NCI-H2227 (cell line): Measurements from ENCODE around the gene MEF2C.
"Not testable (repeated sequence)": the region's sequence is repeated elsewhere in the genome, so short reads cannot be mapped to it uniquely, and the experiment has no call there.

Experiments used
- DNase-seq: peaks from one replicate; lab custom pipeline; 2025; ENCODE audit not compliant: unreplicated experiment; lab: John Stamatoyannopoulos, UW

The MEF2C gene

DNA sequence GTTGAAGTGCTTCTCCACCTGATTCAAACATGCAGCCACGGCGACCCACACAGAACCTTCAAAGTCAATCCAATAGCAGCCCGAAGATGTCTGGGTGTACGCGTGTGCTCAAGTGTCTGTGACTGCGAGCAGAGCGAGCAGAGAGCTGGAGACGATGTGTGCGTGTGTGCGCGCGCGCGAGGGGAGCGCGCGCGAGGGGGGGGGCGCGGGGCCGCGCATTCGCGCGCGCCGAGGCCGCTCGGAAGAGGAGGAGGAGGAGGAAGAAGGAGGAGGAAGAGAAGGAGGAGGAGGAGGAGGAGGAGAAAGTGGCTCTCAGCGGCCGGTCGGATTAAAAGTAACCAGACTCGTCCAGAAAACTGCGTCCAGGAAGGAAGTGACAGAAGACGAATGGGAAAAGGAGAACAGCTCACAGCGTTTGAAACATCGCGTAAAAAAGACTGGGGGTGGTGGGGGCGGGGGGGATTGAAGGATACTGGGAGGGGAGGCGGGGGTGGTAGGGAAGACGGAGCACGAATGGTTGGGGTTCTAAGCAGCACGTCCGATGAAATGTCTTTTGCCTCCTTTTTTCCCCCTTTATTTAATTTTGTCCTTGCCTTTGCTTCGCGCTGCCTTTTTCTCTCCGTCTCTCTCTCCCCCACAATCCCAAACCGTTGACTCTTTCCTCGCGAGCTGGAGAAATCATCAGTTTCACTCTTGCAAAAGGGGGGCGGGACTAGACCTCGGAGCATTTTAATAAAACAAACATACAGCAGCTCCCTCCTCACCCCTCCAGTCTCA, at the start of gene MEF2C:
MEF2C (minus strand) TSS at position 126 of the 777 bp plus-strand sequence. CDS start 59,396 bp downstream, outside the sequence.
- peak; percentile 82 for DNase-seq

DNA sequence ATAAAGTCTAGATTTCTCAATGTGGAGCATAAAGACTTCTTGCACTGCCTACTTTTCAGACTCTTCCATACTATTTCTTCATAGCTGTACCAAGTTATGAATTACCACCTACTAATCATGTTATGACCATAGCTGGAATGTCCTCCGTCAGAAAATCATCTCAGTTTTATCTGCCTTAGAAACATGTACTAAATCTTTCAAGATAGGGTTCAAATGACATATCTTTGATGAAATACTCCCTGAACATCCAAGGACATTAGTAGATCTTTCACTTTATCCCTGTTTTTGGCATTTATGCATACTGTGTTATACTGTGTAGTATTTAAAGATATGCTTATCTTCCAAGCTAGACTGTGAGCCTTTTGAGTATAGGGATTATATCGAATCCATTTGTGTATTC, 49.6 kb upstream of the MEF2C start:
- DNase-seq = no peak

DNA sequence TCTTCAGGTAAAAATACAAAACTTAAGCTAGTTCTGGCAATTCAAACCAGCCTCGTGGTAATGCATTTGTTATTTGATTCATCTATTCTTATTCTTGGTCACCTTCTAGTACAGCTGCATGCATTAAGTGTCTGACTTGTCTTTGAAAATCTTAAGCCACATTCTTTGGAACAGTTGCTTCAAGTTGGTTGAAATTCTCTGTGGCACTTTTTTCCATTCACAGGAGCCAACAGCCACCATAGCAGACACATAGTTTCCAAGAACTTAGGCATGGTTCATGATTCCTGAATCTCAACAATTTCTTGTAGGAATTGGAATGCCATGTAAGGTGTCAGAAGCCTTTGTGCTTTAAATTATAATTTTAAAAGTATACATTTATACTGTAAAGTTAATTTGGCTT, 47.4 kb upstream of the MEF2C start:
- no peak for DNase-seq

DNA sequence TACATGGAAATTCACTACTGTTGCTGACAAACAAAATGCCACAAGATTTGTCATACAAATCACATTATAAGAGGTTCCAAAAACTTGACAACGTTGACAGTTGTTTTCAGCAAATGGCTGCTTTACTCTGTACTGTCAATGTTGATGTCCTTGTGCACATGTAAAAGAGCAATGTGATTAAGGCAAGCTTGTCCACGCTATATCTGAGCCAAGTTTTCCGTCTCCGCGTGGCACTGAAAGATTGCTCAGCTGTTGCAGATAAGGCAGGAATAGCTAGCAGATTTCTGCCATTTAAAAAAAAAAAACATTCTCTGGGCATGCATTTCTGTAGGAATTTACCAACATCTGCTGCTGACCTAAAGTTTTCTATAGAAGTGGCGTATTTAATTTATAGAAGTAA, 46.4 kb upstream of the MEF2C start:
- no peak for DNase-seq

DNA sequence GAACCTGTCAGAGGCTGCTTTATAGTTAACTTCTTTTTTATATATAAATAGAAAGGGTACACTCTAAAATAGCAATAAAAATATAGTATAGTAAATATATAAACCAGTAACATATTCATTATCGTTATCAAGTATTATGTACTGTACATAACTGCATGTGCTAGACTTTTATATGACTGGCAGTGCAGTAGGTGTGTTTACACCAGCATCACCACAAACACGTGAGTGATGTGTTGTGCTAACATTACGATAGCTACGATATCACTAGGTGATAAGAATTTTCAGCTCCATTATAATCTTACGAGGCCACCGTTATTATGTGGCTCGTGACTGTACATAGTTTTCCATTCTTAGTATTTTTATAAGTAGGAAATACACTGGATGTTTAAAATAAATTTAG, 43.8 kb upstream of the MEF2C start:
- no peak for DNase-seq

DNA sequence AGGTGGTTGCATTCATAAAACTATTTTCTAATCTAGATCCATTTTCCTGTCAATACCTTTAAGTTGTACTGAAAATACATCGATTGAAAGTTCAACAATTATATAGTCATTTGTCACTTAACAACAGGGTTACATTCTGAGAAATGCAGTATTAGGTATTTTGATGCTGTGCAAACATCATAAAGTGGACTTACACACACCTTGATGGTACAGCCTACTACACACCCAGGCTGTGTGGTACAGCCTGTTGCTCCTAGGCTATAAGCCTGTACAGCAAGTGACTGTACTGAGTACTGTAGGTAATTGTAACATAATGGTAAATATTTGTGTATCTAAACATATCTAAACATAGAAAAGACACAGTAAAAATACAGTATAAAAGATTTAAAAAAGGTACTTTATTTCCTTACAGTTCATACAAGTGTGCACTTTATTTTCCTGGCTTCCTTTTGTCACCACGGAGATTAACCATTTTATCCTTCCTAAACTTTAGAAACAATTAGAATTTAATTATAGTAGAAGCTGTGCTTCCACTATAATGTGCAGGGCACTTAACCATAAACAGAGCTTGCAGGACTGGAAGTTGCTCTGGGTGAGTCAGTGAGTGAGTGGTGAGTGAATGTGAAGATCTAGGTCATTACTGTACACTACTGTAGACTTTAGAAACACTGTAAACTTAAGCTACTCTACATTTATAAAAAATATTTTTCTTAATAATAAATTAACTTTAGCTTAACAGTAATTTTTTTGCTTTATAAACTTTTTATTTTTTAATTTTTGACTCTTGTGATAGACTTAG, 42.9 kb upstream of the MEF2C start:
- no peak for DNase-seq

DNA sequence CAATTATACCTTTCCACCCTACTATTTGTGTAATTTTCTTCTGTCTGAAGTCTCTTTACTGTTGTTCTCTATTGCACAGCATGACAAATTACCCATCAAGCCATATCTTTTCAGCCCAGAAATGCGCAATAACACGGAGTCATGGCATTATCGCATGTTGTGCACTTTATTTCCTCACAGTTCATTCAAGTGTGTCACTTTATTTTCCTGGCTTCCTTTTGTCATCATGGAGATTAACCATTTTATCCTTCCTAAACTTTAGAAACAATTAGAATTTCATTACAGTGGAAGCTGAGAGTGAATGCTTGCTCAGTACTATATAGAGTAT, 41.3 kb upstream of the MEF2C start:
- DNase-seq = peak; percentile 89

DNA sequence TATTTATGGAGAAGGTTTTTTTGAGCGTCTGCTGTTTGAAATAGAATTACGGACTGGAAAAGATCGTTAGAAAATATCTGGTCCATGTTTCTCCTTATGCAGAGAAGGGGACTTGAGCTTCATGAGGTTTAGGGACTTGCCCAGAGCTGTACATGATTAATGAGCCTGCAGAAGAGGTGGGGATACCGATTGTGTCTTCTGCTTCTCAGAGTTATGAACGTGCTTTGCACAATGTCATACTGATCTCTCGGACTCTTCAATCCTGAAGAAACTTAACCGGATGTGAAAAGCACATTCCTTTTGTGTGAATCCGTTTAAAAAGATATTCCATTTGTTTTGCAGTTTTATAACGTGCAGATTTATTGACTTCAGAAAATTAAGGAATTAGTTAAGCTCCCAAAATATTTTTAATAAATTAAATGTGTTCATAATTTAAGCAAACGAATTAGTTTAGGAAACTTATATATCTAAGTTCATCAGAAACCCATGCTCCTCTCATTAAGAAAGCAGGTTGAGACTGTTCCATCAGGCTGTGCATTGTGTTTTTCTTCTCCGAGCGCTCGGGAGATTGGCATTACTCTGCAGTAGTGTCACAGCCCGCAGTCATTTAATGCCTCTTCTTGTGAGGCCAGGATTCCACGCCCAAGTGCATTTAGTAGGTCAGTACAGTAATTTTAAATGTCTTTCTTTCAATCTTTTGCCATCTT, 40.8 kb upstream of the MEF2C start:
- DNase-seq = peak; percentile 21

DNA sequence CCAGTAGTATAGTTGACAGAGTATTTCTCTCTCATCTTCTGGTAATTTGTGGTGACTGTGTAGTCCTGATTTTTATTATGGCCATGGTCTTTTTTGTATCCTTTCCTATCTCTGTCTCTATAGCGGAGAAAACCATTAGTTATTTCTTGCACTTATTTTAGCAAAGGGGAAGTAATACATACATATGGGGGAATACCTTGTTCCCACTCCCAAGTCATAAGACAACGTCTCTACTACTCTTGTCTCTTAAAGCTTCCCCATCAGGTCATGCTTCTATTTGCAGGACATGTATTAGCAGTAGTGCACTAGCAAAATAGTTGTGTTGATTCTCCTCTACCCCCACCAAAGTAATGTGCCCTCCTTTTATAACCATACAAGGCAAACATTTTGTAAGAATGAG, 29.8 kb upstream of the MEF2C start:
- not testable (repeated sequence) for DNase-seq

DNA sequence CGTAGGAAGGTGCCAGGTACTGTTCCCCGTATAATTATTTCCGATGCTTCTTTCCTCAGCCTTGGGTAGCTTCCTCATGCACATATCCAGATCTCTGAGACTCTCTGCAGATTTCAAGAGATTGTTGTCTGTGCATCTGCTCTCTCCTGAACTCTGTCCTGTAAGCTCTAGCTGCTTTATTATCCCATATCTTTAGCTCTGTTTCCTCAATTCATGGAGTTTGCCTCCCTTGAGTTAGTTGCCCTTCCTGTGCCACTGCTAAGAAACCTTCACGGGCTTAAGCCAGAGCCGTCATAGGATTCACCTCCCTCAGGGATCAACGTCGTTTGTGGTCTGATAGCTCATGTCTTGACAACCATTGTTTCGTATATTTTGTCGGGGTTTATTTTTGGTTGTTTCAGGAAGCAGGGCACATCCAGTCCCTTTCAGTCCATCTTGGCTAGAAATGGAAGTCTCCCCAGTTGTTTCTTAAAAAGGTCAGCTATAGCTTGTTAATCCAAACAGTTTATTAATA, 28.1 kb upstream of the MEF2C start:
- not testable (repeated sequence) for DNase-seq

DNA sequence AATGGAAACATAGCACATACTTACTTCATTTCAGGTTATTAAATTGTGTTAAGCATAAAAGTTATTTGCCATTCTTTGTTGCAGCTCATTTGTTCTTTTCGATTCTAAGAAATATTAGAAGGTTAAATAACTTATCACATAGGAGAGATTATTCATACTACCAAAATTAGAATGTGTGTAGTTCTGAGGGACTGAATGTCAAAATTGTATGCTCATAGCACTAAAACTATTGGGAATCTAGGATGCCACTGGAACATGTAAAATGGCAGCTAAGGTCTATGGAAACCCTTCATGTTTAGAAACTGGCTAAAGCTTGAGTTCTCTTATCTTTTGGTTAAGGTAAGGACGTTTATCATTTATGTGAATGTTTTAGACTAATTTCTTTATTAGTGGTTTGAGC, 21.5 kb upstream of the MEF2C start:
- DNase-seq = not testable (repeated sequence)

DNA sequence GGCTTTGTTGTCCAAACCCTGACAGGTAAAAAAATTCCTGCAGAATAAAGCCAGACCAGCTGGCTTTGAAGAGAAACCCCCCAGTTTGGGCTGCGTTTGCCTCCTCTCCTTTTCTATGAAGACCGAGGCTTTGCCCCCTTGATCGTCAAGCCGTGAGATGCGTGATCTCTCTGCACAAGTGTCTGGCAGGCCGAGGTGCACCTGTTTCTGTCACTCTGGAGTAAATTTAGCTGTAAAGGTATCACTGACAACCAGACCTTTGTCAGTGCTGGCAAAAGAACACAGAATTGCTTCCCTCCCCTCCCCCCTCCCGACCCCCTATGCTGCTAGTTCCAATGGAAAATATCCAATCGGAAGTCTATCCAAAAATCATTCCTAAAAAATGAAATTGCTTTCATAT, 21.0 kb upstream of the MEF2C start:
- not testable (repeated sequence) for DNase-seq

DNA sequence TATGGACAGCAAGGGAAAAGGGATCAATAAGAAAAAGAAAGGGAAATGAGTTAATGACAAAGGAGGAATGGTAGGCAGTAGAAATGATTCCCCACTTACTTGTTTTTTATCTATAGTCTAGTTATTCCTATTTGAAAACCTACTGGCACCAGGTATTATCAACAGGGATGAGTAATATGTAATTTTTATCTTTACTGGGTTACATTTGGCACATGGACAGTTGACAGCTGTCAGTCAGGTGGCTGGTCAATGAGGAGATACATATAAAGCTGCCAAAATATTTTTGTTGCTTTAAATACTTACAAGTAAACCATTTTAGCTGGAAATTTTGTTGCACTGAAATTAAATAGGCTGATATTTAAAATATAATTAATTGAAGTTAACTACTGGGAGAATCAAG, 18.1 kb upstream of the MEF2C start:
- not testable (repeated sequence) for DNase-seq

DNA sequence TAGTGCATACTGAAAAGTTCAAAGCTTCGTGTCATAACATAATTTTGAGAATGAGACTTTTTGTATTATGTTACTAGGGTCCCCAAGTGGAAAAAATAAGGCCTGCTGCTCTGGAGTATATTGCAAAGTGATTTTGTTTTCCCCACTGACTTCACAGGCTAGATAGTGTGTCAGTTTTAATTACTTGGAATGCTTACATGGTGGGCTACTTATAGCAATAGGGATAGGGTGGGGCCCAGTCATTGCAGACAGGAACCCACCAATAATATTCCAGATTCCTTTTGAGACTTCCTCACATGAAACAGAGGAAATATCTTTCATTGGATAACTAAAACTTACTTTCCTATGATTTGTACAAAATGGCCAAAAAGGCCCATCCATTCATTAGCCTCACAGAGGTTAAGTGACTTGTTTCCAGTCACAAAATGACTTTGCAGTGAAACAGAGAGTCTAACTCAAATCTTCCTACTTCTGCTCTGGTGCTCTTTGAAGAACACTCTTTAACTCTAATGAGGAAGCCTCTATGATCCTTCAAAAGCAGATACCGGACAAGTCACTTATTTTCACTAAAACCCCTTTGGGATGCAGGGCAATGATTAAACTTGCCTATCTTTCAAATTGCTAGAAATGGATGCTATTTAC, 16.2 kb upstream of the MEF2C start:
- DNase-seq = no peak

DNA sequence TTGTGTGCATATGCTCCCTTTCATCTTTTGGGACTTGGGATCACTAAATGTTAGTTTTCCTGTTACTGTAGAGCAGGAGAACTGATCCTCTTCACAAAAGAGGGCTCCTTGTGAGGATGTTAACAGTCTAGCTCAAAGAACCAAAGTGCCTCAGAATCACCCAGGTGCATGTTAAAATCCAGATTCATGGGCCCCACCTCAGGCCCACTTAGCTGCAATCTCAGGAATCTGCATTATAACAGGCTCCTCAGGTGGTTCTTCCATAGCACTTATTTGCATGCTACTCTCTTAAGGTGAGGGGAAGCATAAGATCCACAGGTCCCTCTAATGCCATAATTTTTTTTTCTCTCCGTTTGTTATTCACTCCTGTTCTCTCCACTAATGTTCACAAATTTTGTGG, 14.8 kb upstream of the MEF2C start:
- no peak for DNase-seq

DNA sequence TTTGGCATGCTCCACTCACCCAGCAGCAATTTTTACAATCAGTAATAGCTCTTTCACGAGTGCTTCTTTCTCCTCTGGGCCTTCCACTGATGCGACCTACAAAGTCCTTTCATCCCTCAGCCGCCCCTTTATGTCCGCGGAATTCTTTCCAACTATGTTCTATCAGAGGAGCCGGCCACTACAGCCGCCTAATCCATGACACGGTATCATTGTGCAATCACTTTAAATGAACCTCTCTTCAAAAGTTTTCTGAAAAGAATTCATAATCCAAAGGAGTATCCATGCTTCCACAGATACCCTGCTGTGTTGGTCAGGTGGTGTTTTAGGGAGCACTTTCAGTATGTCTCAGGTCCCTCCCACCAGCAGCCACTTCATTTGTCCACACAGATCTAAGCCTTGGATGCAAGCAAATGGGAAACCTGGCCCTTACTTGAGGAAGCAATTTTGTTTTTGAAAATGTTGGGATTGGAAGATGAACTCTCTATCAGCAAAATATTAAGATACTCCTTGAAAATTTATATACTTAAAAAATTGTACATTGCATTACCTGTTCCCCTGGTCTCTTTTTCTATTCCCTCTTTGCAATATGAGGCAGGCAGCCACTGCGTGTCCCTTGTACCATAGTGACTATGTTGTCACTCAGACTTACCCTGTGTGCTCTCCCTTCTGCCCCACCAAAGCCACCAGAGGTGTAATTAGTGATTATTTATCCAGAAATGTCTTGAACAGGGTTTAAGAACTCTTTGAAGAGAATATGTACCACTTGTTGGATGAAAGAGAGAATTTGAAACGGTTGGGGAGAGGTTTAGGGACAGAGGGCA, 12.9 kb upstream of the MEF2C start:
- peak; percentile 14 for DNase-seq

DNA sequence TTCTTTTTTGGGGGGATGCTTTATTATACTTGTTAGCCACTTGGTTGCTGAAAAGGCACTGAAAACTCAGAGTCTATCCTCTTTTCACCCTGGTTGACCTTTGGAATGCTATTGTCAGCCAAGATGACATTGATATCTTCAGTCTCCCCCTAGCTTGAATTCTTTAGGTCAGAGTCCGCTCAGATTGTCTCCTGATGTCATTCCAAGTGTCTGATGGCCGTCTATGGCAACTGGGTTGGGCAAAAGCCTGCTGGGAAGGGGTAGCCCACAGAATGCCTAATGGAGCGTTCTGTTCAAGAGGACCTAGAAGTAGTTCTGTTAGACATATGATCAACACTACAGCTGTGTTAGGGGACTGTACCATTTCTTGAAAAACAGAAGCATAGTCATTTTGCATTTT, 9.7 kb upstream of the MEF2C start:
- DNase-seq = no peak

DNA sequence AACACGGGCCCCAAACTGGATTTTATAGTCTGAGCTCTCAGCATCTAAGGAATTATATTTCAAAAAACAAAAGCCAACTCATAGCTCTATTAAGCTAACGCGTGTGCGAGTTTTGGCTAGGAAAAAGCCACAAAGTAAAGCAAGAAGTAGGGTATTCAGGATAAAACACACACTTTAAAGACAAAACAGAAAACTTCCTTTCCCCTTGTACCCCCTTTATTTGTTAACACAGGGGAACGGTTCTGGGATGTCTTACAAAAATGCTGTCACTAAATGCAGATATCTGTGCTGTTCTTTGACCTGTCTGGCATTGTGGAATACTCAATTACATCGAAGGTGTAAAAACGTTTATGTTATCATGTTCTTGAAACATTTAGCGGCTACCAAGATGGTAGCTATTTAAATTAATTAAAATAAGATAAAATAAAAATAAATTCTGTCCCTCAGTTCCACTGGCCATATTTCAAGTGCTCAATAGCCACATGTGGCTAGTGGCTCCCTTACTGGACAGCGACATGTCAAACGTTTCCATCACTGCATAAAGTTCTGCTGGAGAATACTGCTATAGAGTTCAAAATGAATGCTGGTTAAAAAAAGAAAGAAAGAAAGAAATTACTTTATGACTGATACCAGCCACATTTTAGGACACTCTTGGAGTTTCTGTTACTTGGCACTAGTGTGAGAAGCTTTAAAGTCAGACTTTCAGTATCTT, 7.2 kb upstream of the MEF2C start:
- DNase-seq = no peak

DNA sequence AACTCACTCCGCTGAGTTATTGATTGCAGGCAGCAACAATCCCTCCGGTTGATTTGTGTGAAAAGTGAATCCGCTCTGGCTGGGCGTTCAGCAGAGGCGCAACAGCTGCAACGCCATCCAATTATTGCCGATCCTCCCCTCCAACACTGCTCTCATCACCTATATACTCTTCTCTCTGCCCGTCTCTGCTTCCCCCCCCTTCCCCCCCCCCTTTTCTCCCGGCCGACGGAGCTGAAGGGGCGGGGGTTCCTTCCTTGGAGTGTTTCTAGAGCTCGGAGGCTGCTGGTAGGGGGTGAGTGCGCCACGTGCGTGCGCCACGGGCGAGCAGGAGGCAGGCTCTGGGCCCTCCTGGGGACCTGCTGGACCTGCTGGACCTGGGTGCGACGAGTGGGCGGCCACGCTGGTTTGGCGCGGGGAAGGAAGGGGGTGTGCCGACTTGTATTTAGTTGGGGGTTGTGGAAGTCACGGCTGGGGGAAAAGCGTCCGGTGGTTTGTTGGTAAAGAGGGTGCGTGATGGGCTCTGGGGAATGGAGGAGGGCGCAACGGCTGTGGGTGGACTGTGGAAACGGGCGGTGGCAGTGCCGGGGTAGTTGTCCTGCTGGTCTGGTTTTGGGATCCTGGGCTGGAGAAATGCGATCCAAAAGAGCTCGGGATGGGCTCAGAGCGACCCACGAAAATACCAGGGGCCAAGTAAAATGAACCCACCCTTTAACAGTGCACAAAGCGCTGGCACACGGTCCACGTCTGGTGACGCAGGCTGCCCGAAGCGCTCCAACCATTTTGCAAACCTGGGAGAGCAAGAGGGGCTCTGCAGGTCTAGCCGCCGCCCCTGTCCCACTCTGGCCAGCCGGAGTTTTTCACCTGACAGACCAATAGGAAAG, 6.4 kb upstream of the MEF2C start:
- peak; percentile 80 for DNase-seq
